HG02642 (cell line): ENCODE data around the gene SNRNP35.
"Not testable (repeated sequence)": the region's sequence is repeated elsewhere in the genome, so short reads cannot be mapped to it uniquely, and the experiment has no call there.

Experiments
- ATAC-seq: cut with Tn5 transposase; IDR thresholded peaks from one replicate; pipeline ENCODE4 v1.9.1; 2021; ENCODE audit warnings: mild to moderate bottlenecking; ENCODE audit not compliant: unreplicated experiment, poor library complexity

SNRNP35 gene

DNA sequence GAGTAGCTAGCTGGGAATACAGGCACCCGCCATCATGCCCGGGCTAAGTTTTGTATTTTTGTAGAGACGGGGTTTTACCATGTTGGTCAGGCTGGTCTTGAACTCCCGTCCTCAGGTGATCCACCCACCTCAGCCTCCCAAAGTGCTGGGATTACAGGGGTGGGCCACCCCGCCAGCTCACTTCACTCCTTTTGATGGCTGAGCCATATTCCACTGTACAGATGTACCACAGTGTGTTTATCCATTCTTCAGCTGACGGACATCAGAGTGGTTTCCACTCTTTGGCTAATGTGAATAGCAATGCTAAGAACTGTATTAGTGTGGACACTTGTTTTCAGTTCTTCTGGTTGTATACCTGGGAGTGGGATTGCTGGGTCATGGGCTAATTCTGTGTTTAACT, 29.5 kb downstream of the SNRNP35 start:
- no peak for ATAC-seq

DNA sequence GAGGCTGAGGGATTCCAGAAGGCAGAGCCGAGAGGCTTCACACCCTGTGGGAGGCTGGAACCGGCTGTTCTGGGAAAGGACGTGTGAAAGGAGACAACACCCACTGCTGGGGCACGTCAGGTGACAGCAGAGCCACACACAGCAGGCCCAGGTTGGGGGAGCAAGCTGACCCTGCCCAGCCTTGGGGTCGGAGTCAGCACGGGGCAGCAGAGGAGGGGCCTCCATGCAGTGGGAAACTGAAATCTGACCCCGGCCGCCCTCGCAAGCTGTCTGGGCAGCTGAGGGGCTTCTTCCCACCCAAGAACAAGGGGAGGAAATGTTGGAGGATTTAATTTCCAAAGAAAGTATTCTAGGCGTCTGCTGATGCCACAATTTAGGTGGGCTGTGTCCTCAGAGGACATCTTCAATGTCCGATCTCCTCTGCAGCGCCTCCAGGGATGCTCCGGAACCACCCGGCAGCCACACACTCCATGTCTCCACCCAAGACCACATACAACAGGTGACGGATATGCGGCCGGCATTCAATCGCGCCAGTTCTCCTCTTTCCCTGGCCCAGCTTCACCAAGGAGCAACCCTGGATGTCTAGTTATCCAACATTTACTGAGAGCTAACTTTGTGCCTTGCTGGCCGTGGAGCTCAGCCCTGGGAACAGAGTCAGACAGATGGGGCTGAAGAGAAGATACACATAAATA, 30.7 kb downstream of the SNRNP35 start:
- ATAC-seq: no peak

DNA sequence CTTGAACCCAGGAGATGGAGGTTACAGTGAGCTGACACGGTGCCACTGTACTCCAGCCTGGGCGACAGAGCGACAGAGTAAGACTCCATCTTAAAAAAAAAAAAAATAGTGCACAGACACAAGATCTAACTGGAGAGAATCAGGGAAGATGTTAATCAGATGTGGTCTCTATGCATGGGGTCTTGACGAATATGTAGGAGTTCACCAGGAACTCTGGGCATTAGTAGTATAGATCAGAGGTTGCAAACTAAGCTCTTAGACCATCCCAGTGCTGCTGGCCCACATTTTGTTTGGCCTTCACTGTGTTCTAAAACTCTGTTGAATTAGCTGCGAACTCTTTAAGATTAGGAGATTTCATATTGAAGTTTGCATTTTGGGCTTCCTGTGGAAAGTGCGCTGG, 31.6 kb downstream of the SNRNP35 start:
- no peak for ATAC-seq

DNA sequence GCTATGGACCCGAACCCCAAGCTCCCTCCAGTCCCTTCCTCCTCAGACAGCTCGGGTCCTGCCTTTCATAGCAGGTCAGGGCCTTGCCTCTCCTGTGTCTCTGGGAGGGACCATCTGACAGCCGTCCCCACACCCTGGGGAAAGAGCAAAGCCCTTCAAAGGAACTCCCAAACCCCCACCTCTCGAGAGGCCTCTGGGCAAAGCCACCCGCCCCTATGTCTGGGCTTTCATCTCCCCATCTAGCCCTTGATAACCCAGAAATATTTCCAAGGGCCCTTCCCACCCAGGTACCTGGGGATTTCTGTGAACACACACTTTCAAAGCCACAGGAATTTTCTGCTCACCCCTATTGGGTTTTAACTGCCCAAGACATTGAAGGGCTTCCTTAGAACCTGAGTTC, 32.1 kb downstream of the SNRNP35 start:
- ATAC-seq: no peak

DNA sequence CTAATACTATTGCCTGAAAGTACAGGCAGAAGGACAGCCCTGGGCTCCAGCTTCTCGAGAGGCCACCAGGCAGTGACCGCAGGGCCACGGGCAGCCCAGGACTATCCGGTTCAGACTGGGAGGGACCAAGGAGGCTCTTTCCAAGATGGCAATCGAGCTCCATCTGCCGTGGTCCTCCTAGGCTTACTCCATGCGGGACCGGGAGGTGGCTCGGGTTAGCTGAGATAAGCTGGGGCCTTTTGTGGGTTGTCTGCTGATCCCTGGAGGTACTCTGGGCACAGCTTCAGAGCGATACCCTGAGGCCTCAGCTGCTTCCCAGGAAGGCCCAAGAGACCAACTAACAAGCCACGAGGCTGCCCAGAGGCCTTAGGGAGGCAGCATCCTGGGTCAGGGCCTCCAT, 33.1 kb downstream of the SNRNP35 start:
- ATAC-seq: no peak

DNA sequence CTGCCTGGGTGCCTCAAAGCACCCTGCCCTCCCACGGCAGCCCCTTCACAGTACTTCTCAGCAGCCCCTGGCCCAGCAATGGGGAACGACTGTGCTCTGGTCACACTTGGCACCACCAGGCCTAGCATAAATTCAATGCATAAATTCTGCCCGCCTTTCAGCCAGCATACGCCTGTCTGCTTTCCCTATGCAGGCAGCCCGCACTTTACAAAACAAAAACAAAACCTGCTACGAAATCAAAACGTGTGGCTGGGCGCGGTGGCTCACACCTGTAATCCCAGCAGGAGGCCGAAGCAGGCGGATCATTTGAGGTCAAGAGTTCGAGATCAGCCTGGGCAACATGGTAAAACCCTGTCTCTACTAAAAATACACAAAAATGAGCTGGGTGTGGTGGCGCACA, 33.5 kb downstream of the SNRNP35 start:
- no peak for ATAC-seq

DNA sequence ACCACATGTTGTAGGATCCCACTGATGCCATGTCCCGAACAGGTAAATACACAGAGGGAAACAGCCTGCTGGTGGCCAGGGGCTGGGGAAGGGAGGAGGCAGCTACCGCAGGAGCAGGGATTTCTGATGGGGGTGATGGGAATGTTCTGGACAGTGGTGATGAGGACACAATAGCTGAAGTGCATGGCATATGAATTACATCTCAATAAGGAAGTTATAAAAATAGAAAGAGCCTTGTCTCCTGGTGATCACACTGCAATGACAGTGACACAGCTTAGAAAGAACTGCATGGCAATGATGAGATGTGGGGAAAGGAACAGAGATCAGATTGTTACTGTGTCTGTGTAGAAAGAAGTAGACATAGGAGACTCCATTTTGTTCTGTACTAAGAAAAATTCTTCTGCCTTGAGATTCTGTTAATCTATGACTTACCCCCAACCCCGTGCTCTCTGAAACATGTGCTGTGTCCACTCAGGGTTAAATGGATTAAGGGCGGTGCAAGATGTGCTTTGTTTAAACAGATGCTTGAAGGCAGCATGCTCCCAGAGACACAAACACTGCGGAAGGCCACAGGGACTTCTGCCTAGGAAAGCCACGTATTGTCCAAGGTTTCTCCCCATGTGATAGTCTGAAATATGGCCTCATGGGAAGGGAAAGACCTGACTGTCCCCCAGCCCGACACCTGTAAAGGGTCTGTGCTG, 34.5 kb downstream of the SNRNP35 start:
- ATAC-seq: not testable (repeated sequence)

DNA sequence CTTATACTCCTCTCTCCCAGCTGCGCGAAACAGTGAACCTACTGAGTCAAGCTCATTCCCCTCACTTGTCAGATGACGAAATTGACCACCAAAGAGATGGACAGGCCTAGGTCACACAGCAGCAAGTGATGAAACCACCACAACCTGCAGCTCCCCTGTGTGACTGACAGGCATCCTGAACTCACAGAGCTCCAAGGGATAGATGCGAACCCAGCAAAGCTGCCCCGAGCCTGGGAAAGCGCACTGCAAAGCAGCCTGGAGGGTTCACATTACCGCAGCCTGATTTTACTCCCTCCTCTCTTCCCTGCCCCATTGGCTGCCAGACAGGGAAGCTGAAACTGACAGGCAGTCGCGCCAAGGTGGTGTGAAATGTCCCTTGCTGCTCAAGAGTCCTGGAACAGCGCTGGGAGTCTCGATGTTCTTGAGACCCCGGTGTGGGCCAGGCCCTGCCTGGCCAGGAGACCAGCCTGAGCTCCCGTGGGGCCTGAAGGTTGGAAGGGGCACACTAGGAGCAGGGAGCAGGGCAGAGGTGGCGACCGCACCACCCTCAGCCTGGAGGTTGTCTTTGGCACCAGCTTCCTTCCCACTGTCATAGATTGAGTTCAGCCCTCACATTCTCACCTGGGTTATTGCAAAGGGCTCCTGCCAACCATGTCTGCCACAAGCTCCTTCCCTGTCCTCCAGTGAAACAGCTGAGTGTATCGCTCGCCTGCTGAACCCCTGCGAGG, 36.3 kb downstream of the SNRNP35 start:
- ATAC-seq: no peak

DNA sequence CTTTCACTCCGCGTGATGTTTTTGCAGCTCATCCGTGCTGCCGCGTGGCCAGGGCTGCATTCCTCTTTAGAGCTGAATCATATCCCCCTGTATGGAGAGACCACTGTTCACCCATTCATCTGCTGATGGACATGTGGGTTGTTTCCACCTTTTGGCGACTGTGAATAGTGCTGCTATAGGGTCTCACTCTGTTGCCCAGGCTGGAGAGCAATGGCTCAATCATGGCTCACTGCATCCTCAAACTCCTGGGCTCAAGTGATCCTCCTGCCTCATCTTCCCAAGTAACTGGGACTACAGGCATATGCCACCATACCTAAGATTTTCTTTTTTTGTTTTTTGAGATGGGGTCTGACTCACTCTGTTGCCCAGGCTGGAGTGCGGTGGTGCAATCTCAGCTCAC, 39.1 kb downstream of the SNRNP35 start:
- no peak for ATAC-seq

DNA sequence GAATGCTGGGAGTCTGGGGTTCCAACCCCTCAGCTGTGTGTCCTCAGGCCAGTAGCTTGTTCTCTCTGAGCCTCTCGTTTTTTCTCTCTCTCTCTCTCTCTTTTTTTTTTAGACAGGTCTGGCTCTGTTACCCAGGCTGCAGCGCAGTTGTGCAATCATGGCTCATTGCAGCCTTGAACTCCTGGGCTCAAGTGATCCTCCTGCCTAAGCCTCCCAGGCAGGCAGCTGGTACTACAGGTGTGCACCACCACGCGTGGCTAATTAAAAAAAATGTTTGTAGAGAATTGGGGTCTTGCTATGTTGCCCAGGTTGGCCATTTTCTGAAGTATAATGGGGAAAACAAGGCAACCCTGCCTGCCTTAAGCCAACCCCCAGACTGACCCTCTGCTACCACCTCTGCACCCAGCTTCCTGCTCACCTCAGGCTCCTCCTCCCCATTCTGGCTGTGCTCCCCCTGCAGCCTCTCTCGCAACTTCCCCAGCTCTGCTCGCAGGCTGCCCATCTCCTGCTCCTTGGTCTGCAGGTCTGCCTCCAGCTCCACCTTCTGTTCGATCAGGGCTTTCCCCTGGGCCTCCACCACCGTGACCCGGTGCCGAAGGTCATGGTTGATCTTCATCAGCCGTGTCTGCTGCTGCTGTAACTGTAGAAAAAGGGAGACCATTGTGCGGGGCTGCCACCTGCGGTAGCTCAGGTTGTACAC, 40.3 kb downstream of the SNRNP35 start:
- no peak for ATAC-seq

DNA sequence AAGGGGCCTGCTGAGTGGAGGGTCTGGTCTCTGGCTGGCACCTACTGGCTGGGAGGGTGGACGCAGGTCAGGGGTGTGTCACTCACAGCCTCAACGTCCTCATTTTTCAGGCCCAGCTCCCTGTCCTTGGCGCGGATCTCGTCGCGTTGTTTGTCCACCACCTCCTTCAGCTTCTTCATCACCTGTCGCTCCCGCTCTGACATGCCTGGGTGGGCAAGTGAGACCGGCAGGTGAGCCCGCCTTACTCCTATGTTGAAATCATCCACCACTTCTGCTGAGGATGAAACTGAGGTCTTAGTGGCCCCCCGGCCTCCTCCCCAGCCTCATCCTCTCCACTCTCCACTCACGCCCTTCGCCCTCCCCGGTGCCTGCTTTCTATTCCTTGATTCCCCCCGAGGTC, 41.4 kb downstream of the SNRNP35 start:
- no peak for ATAC-seq

DNA sequence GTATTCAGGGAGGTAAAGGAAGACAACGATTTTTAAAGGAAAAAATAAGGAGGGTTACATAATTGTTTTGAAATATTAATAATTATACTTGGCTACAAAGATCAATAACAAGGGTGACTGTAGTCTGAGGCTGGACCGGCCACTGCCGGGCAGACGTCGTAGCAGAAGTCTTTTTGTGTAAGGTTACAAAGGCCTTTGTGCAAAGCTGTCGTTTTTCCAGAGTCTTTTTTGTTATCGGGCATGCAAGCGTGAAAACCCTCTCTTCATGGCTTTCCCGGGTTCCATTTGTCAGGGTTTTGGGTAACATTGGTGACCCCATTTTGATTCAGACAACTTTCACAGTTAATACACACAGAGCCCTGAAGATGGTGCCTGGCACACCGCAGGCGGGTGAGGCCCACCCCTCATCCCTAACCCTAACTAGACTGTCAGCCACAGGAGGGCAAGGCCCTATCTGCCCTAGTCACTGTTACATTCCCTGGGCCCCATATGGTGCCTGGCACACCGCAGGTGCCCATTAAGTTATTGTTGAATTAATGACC, 44.3 kb downstream of the SNRNP35 start:
- no peak for ATAC-seq

DNA sequence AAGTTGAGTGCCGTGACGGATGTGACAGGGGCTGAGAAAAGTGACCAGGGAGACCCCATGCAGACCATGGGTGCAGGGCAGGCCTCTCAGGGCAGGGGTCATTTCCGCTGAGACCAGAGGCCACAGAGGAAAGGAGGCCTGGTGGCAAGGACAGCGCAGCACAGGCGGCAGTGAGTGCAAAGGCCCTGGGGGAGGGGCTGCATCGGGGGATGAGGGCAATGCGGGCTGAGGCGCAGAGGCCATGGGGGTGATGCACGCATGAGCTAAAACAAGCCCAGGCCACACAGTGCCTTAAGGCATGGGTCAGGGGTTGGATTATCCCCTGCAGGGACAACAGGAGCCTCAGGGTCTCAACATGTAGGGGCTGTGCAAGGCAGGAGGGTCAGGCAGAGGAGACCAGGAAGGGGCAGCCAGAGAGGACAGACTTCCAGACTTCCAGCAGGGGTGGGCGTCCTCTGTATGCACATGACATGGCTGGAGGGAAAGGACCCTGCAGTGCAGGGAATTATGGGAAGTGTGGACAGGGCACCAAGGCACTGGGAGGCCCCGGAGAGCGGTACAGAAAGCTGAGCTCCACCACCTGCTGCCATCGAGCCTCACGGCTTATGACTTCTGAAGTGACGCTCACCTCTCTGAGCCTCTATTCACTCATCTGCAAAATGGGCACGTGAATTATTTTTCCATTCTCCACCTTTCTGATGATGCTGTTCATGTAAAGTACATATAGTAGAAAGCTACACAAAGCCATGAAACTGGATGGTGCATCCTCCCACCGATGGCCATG, 48.3 kb downstream of the SNRNP35 start:
- ATAC-seq: no peak

DNA sequence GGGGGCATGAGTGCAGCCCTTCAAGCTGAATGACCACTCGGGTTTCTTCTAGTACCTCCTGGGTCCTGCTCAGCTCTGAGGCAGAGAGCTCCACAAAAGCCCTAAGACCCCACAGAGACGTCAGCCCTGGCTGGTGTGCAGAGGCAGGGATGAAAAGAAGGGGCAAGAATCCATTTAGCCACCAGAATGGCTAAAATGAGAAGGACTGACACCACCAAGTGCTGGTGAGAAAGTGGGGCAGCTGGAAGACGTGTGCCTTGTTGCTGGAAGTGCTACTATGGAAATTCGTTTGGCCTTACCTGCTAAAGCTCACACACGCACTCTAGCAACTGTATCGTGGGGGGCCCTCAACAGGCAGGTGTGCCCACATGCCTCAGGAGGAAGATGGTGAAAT, 48.9 kb downstream of the SNRNP35 start:
- no peak for ATAC-seq

DNA sequence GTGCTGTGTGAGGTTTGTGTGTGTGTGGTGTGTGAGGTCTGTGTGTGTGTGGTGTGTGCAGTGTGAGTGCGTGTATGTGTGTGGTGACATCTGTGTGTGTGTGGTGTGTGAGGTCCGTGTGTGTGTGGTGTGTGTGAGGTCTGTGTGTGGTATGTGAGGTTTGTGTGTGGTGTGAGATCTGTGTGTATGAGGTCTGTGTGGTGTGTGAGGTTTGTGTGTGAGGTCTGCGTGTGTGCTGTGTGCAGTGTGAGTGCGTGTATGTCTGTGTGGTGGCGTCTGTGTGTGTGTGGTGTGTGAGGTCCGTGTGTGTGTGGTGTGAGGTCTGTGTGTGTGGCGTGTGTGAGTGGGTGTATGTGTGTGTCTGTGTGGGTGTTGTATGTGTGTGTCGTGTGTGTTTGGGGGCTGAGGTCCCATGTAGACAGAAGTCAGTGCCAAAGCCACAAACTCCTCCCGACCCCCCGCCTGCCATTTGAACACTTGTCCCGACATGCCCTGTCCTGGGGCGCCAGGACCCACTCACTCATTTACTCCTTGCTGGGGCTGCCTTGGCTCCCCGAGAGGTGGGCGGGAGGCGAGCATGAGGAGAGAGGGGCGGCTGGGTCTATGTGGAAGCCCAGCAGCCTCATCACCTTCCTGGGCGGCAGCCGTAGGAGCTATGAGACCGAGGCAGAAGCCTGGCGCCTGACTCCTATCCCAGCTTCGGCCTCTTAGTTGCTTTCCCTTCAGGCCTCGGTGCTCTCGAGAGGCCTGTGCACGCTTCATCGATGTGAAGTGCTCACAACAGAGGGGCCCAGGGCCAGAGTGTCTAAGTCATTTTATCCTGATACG, 55.1 kb downstream of the SNRNP35 start:
- ATAC-seq: no peak

DNA sequence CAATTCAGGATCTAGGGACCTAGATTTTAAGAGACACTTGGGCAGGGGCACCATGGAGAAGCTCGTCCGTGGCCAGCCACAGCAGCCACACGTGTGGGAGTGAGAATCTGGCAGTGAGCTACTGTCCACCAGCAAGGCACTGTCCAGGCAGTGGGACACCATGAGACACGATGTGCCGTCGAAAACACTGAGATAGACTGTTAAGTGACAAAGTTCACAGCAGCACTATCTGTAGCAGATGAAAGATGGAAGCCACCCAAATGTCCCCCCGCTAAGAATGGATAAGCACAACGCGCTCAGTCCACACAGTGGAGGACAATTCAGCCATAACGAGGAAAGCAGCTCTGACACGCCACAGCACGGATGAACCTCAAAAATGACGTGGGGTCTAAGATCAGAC, 55.9 kb downstream of the SNRNP35 start:
- ATAC-seq: no peak

DNA sequence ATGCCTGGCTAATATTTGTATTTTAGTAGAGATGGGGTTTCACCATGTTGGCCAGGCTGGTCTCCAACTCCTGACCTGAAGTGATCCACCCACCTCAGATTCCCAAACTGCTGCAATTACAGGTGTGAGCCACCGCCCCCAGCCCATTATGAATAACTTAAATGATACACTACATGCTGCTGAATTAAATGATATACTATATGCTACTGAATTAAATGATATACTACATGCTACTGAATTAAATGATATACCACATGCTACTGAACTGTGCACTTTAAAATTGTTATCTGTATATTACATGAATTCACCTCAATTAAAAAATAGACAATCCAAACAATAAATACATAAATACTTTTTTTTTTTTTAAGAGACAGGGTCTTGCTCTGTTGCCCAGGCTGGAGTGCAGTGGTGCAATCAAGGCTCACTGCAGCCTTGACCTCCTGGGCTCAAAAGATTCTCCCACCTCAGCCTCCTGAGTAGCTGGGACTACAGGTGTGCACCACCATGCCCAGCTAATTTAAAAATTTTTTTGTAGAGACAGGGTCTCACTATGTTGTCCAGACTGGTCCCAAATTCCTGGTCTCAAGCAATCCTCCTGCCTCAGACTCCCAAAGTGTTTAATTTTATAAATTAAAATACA, 56.8 kb downstream of the SNRNP35 start:
- not testable (repeated sequence) for ATAC-seq

DNA sequence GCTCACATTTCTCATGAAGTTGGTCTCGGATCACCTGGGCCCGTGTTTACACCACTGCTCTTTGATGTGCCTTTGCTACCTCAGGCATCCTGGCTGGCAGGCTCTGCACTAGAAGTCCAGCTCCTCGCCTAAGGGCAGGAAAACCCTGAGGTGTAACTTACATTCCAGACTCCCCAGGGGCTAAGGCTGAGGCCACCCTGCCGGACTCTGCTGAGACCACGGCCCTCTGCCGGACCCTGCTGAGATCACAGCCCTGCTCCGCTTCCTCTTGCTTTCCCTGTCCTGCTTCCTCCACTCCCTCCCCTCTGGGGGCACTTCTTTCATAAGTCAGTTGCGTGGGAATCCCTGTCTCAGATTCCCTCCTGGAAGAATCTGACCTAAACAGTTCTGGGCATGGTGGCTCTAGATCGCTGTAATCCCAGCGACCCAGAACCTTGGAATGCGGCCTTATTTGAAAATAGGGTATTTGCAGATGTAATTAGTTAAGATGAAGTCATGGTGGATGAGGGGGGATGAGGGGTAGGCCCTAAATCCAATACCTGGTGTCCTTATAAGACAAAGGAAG, 58.4 kb downstream of the SNRNP35 start:
- ATAC-seq: no peak
